Neuron (in vitro differentiated cells): ENCODE data around the gene STARD8.
A peak's percentile ranks its signal among the peaks of the same experiment; 100 is the strongest.
"Not testable (repeated sequence)": the region's sequence is repeated elsewhere in the genome, so short reads cannot be mapped to it uniquely, and the experiment has no call there.

ENCODE experiments used
- H2AFZ ChIP-seq: one replicate; pipeline ENCODE4 v1.6.1; 2013; ENCODE audit warnings: low read depth, mild to moderate bottlenecking, inconsistent platforms, low read length, moderate library complexity
- H3K27me3 ChIP-seq: one replicate; pipeline ENCODE4 v1.6.1; 2013; ENCODE audit warnings: low read length; ENCODE audit not compliant: insufficient read depth
- H3K36me3 ChIP-seq: one replicate; pipeline ENCODE4 v1.6.1; 2013; ENCODE audit warnings: low read length; ENCODE audit not compliant: insufficient read depth
- H3K4me1 ChIP-seq: one replicate; pipeline ENCODE4 v1.6.1; 2013; ENCODE audit warnings: low read length; ENCODE audit not compliant: insufficient read depth
- H3K4me3 ChIP-seq: 2 replicates; pipeline ENCODE4 v1.5.1; 2013; ENCODE audit warnings: mild to moderate bottlenecking, low read length, moderate library complexity
- H3K9me3 ChIP-seq: one replicate; pipeline ENCODE4 v1.6.1; 2013; ENCODE audit warnings: low read length

STARD8 gene

DNA sequence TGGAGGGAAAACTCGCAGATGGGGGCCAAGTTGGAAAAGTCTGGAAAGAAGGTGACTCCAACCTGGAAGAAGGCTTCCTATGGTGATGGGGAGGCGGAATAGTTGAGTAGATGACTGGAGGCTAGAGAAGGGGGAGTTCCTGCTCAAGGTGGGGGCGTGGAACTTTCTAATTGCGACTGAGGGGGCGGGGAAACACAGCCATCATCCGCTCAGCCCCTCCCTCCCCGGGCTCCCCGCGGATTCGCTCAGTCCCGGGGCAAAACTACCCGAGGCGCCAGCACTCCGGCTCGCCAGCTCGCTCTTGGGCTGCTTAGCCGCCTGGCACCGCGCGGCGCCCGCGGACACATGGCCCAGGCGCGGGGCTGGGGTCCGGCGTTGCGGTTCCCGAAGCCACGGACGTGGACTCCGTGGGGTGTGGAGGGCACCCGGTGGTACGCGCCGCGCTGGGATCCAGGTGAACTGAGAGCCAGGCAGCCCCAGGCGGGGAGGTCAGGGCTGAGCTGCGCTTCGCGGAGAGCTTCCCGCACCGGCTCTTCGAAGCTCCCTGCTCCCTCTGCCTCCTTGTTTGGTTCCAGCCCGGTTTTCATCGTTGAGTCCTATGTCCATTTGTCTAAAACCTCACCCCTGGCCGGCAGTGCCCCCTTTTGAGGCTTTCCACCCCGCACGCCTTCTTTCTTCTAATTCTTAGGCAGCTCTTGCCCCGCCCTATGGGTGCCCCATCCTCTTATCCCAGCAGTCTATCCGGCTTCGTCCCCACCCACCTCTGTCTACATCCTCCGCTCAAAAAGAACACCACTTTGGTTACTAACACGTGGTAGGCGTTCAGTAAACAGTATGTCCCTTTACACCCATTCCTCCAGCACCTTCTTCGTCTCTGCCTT, 38.9 kb downstream of the STARD8 start:
- no peaks in the 10 kb centered on the region for H3K4me1 ChIP-seq
- no peaks in the 10 kb centered on the region for H3K9me3 ChIP-seq
- no peak overlapping the region for H3K4me3 ChIP-seq
- no peaks in the 10 kb centered on the region for H3K36me3 ChIP-seq
- H3K27me3 ChIP-seq = peaks cover 10% of the 10 kb centered on the region
- H2AFZ ChIP-seq = no peak overlapping the region

DNA sequence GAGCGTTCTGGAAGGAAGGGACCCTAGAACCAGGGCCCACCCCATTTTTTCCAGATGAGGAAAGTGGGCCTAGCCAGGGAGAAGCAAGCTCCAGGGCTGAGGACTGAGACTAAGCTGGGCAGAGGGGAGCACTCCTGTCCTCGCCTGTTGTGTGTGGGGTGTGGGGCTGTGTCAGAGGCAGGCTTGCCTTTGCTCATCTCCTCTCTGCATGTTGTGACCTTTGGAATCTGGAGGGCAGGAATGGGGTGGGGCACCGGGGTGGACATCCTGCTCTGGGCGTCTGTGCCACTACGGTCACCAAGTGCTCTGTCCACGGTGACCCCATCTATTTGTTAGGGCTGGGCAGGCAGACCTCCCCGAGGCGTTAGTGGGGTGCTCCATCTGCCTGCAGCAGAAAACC, 41.5 kb downstream of the STARD8 start:
- H3K27me3 ChIP-seq = peaks cover 24% of the 10 kb centered on the region
- not testable (repeated sequence) for H3K9me3 ChIP-seq, H3K4me3 ChIP-seq, H2AFZ ChIP-seq, H3K36me3 ChIP-seq, H3K4me1 ChIP-seq

DNA sequence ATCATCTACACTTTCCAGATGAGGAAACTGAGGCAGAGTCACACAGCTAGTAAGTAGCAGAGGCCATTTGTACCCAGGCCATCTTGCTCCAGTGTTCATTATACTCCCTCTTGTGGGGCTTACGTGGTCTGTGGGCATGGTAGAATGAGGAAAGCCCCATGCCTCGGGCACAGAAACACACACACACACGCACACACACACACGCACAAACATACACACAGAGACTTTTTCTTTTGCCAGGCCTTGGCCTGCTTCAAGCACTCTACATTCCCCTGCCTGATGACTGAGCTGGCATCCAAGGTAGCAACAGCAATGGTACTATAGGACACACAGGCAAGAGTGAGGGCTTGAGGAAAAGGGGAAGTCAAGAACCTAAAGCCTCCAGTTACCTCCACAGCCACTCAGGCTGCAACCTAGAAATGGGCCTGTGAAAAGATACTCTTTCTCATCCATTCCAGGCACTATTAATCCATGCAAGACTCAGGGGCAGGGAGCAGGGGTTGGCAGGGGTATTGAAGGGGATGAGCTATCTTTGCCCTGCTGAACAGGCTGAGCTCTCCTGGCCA, 43.6 kb downstream of the STARD8 start:
- Histone ChIP-seq H3K4me3 (no peak overlapping the region), H3K4me1 (no peaks in the 10 kb centered on the region), H3K27me3 (peaks cover 40% of the 10 kb centered on the region), H2AFZ (no peak overlapping the region), H3K36me3 (no peaks in the 10 kb centered on the region), H3K9me3 (no peaks in the 10 kb centered on the region)

DNA sequence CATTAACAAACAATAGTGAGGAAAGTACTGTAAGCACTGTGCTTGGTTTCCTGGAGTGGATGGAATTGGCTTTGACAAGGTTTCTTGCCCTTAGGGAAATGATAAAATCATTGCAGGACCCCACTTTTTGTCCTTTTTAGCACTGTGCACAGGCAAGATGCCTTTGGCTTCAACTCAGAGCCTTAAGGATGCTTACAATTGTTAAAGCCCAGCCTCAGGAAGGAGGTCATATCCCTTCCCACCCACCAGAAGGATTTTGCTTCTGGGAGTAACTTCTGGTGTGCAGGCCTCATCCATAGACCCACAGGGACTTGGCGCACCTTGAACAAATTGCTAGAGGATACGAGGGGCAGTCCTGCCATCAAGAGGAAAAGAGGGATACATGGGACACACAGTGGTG, 44.5 kb downstream of the STARD8 start:
- H3K4me1 ChIP-seq = no peaks in the 10 kb centered on the region
- H3K27me3 ChIP-seq = peaks cover 36% of the 10 kb centered on the region
- no peaks in the 10 kb centered on the region for H3K9me3 ChIP-seq
- H3K36me3 ChIP-seq = no peaks in the 10 kb centered on the region
- no peak overlapping the region for H3K4me3 ChIP-seq
- H2AFZ ChIP-seq = no peak overlapping the region

- Histone ChIP-seq H3K9me3 (no peaks in the 10 kb centered on the region), H3K4me1 (no peaks in the 10 kb centered on the region), H3K4me3 (no peak overlapping the region), H2AFZ (no peak overlapping the region), H3K36me3 (no peaks in the 10 kb centered on the region), H3K27me3 (peaks cover 36% of the 10 kb centered on the region)
Measured at GRCh38 chrX:68692651-68693050, 45.2 kb downstream of the STARD8 start.

DNA sequence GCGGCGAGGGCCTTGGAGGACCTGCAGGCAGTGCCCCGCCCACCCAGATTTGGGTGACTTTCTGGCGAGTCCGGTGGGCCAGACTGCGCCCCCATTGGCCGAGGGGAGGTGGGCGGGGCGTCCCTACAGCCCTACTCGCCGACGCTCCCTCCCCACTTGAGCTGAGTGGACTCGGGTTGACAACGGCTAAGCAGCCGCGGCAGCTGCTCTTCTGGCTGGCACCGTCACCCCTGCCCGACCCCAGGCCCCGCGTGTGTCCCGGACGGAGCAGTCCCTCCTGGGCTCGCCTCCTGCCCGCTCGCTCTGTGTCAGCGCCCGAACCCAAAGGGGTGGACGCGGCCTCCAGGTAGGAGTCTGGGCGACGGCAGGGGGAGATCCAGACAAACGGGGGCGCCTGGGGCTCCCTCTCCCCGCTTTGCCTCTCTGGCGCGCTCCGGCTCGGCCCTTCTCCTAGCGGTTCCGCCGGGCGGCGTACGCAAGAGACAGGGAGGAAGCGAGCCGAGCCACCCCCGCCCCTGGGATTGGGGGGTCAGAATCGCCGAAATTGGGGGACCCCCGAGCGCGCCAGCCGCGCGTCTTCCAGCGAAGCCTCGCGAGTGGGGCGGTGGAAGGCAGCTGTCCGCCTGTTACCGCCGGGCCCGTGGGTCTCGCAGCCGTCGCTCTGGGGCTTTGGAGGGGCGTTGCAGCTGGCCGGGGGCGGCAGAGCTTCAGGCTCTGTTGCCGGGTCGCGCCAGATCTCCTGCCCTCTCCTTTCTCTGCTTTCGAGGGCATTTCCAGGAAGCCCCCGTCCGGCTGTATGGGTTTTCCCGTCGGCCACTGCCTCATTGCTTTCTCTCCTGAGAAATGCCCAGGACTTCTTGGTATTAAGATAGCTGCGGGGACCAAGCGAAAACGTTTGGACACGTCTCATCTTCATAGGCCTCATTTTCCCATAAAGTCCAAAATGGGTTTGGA, 46.3 kb downstream of the STARD8 start:
- peaks cover 36% of the 10 kb centered on the region for H3K27me3 ChIP-seq
- no peaks in the 10 kb centered on the region for H3K9me3 ChIP-seq
- no peaks in the 10 kb centered on the region for H3K36me3 ChIP-seq
- no peaks in the 10 kb centered on the region for H3K4me1 ChIP-seq
- peak overlapping the region; percentile 81 for H2AFZ ChIP-seq
- H3K4me3 ChIP-seq = peak overlapping the region; percentile 31

- Histone ChIP-seq H3K4me3 (no peak overlapping the region), H3K4me1 (no peaks in the 10 kb centered on the region), H2AFZ (no peak overlapping the region), H3K9me3 (no peaks in the 10 kb centered on the region), H3K27me3 (peaks cover 36% of the 10 kb centered on the region), H3K36me3 (no peaks in the 10 kb centered on the region)
Measured at GRCh38 chrX:68694435-68695205, 47.2 kb downstream of the STARD8 start.

DNA sequence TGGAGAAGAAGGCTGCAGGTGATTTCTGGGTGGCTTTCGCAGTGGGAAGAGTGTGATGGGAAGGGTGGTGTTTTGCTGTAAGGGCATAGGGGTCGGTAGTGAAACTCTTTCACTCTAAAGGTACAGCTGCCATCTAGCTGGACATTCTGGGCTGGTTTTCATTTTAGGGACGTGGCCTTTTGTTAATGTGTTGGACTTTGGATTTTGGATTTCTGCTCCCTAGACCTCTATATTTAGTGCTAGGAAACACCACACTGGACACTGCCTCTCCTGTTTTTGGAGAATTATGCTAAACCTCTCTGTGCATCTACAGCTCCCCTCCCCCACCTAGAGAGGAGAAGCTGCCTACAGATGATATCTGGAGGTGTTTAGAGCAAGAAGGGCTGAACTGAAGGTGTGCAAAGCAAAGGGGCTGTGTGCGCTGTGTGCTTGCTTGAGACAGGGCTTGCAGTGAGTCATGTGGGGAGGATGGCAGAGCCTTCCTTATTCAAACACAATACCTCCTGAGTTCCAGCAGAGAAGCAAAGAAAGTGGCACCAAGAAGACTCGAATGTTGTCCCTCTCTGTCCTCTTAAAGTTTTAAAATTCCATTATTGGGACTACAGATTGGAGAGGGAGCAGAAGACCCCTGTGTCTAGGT, 47.9 kb downstream of the STARD8 start:
- Histone ChIP-seq H3K9me3 (no peaks in the 10 kb centered on the region), H3K4me1 (no peaks in the 10 kb centered on the region), H3K4me3 (no peak overlapping the region), H2AFZ (no peak overlapping the region), H3K27me3 (peaks cover 36% of the 10 kb centered on the region), H3K36me3 (no peaks in the 10 kb centered on the region)

GRCh38 chrX:68696267-68696990, 49.0 kb downstream of the STARD8 start:
- Histone ChIP-seq H3K27me3 (peaks cover 35% of the 10 kb centered on the region), H3K9me3 (no peaks in the 10 kb centered on the region), H3K4me3 (no peak overlapping the region), H3K36me3 (no peaks in the 10 kb centered on the region), H3K4me1 (no peaks in the 10 kb centered on the region), H2AFZ (no peak overlapping the region)

DNA sequence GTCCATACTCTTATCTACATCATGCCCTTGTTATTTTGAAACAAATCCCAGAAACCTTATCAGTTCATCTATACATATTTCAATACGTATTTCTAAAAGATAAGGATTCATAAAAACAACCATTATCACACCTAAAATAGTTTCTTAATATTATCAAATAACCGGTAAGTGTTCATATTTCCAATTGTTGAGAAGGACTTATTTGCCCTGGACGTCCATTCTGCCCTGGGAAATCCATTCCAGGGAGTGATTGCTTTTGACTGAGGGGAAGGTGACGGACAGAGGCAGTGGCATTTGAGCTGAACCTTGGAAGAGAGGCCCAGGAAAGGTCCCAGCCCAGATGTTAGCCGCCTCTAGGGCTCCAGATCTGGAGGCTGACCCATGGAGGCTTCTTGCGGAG, 49.6 kb downstream of the STARD8 start:
- no peaks in the 10 kb centered on the region for H3K36me3 ChIP-seq
- H2AFZ ChIP-seq = no peak overlapping the region
- H3K9me3 ChIP-seq = no peaks in the 10 kb centered on the region
- no peak overlapping the region for H3K4me3 ChIP-seq
- H3K4me1 ChIP-seq = no peaks in the 10 kb centered on the region
- peaks cover 38% of the 10 kb centered on the region for H3K27me3 ChIP-seq

GRCh38 chrX:68697465-68698125, 50.1 kb downstream of the STARD8 start:
- Histone ChIP-seq H3K4me1 (no peaks in the 10 kb centered on the region), H3K9me3 (no peaks in the 10 kb centered on the region), H3K36me3 (no peaks in the 10 kb centered on the region), H3K27me3 (peaks cover 33% of the 10 kb centered on the region), H2AFZ (no peak overlapping the region), H3K4me3 (no peak overlapping the region)
